Neural progenitor cell (in vitro differentiated cells): ENCODE results near the gene TULP3.

ENCODE experiments used
- CTCF ChIP-seq: fragments of 200-600 bp; sonication (generic); IDR thresholded peaks from 2 replicates; pipeline ENCODE4 v1.5.1; 2017; ENCODE audit warnings: antibody characterized with exemption, mild to moderate bottlenecking
- EZH2 ChIP-seq: fragments of 200-600 bp; sonication (generic); IDR thresholded peaks from 2 replicates; pipeline ENCODE4 v1.6.1; 2017; ENCODE audit warnings: antibody characterized with exemption, mild to moderate bottlenecking, moderate library complexity

GRCh38 chr12:2855546-2855945 lies 35.1 kb upstream of the TULP3 start:
- TF ChIP-seq CTCF (no peak), EZH2 (no peak)
